Neural progenitor cell (in vitro differentiated cells): ENCODE data around the gene MKI67. TPM values are rescaled to one million over a fixed set of nuclear protein-coding genes. Genes with fewer than 3 reads are reported as not detected.

ENCODE experiments used
- DNase-seq: peaks from one replicate; pipeline ENCODE4 v3.0.0-alpha.2; 2016; ENCODE audit warnings: low spot score
- H2AFZ ChIP-seq: fragments of 200-600 bp; sonication (generic); replicated peaks from 2 replicates; pipeline ENCODE4 v1.6.1; 2016; ENCODE audit warnings: antibody characterized with exemption
- H3F3A ChIP-seq: fragments of 200-600 bp; sonication (generic); 2 replicates; pipeline ENCODE4 v1.6.1; 2016; ENCODE audit warnings: antibody characterized with exemption, low read depth
- H3K27ac ChIP-seq: fragments of 200-600 bp; sonication (generic); 2 replicates; pipeline ENCODE4 v1.5.1; 2016; ENCODE audit warnings: mild to moderate bottlenecking
- H3K27me3 ChIP-seq: fragments of 200-600 bp; sonication (generic); 2 replicates; pipeline ENCODE4 v1.6.1; 2016; ENCODE audit warnings: mild to moderate bottlenecking, moderate library complexity
- H3K36me3 ChIP-seq: fragments of 200-600 bp; sonication (generic); 2 replicates; pipeline ENCODE4 v1.5.1; 2016
- H3K4me1 ChIP-seq: fragments of 200-600 bp; sonication (generic); 2 replicates; pipeline ENCODE4 v1.6.1; 2016; ENCODE audit warnings: mixed run types
- H3K4me2 ChIP-seq: fragments of 200-600 bp; sonication (generic); 2 replicates; pipeline ENCODE4 v1.6.1; 2016
- H3K4me3 ChIP-seq: fragments of 200-600 bp; sonication (generic); 2 replicates; pipeline ENCODE4 v1.5.1; 2016
- H3K79me2 ChIP-seq: fragments of 200-600 bp; sonication (generic); 2 replicates; pipeline ENCODE4 v1.6.1; 2016; ENCODE audit warnings: low read depth
- H3K9ac ChIP-seq: fragments of 200-600 bp; sonication (generic); 2 replicates; pipeline ENCODE4 v1.6.1; 2016
- H3K9me3 ChIP-seq: fragments of 200-600 bp; sonication (generic); 2 replicates; pipeline ENCODE4 v1.5.1; 2016; ENCODE audit warnings: low read depth
- H4K20me1 ChIP-seq: fragments of 200-600 bp; sonication (generic); 2 replicates; pipeline ENCODE4 v1.6.1; 2016; ENCODE audit warnings: low read depth
- H3K27ac Mint-ChIP-seq: 3 replicates; pipeline ENCODE4 v1.8.0; 2021; ENCODE audit warnings: mixed read lengths
- H3K27me3 Mint-ChIP-seq: 2 replicates; pipeline ENCODE4 v1.8.0; 2022; ENCODE audit warnings: low read depth, mild to moderate bottlenecking, inconsistent platforms, moderate library complexity, mixed read lengths; ENCODE audit not compliant: insufficient read depth
- H3K36me3 Mint-ChIP-seq: 3 replicates; pipeline ENCODE4 v1.8.0; 2021; ENCODE audit warnings: mixed read lengths
- H3K4me1 Mint-ChIP-seq: 3 replicates; pipeline ENCODE4 v1.8.0; 2021; ENCODE audit warnings: mixed read lengths
- H3K4me3 Mint-ChIP-seq: 3 replicates; pipeline ENCODE4 v1.8.0; 2021; ENCODE audit warnings: mild to moderate bottlenecking, moderate library complexity, mixed read lengths
- H3K9me3 Mint-ChIP-seq: 3 replicates; pipeline ENCODE4 v1.8.0; 2020; ENCODE audit warnings: mixed read lengths
- EZH2 ChIP-seq: fragments of 200-600 bp; sonication (generic); IDR thresholded peaks from 2 replicates; pipeline ENCODE4 v1.6.1; 2017; ENCODE audit warnings: antibody characterized with exemption, mild to moderate bottlenecking, moderate library complexity
- EZH2phosphoT487 ChIP-seq: fragments of 200-600 bp; sonication (generic); IDR thresholded peaks from 2 replicates; pipeline ENCODE4 v1.6.1; 2017; ENCODE audit warnings: antibody characterized with exemption
- total RNA-seq: library from RNA; depleted of rRNA; stranded (reverse); fragments of >200 nt; gene quantifications from 2 replicates; pipeline ENCODE4 v1.2.3, GENCODE V29; 2015; ENCODE audit warnings: low replicate concordance
- TF ChIP-seq, protein P1 (sequence below): fragments of 200-600 bp; sonication (generic); IDR thresholded peaks from 2 replicates; pipeline ENCODE4 v1.5.1; 2017; ENCODE audit warnings: antibody characterized with exemption, mild to moderate bottlenecking

MKI67 gene
- total RNA-seq, 1 donor from 2014 or later: 65.8 TPM

DNA sequence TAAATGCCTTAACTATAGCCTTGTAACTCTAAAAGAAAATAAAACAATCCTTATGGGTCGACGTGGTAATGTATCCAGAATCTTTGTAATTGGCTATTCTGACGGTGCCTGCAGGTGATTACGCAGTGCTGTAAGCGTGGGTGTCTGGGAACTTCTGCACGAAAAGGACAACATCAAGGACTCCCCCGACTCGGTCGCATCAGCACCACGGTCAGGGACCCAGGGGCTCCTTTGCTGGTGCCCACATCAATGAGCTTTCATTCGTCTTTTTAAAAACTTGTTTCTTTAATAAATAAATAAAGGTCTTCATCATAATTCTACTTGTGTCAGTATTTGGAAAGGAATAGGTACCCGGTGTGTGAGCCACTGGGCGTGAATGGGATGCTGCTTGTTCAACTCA lies 13.2 kb downstream of the MKI67 start:
- Mint-ChIP-seq H3K4me3 (no peak overlapping the region), H3K27me3 (no peaks in the 10 kb centered on the region), H3K36me3 (peaks cover 45% of the 10 kb centered on the region), H3K4me1 (no peaks in the 10 kb centered on the region), H3K27ac (no peak overlapping the region), H3K9me3 (no peaks in the 10 kb centered on the region)
- H3K4me2 ChIP-seq: no peak overlapping the region
- DNase-seq: no peak
- peaks cover 40% of the 10 kb centered on the region for H3K36me3 ChIP-seq
- TF ChIP-seq EZH2 (no peak), EZH2phosphoT487 (no peak)
- TF ChIP-seq, protein P1, sequence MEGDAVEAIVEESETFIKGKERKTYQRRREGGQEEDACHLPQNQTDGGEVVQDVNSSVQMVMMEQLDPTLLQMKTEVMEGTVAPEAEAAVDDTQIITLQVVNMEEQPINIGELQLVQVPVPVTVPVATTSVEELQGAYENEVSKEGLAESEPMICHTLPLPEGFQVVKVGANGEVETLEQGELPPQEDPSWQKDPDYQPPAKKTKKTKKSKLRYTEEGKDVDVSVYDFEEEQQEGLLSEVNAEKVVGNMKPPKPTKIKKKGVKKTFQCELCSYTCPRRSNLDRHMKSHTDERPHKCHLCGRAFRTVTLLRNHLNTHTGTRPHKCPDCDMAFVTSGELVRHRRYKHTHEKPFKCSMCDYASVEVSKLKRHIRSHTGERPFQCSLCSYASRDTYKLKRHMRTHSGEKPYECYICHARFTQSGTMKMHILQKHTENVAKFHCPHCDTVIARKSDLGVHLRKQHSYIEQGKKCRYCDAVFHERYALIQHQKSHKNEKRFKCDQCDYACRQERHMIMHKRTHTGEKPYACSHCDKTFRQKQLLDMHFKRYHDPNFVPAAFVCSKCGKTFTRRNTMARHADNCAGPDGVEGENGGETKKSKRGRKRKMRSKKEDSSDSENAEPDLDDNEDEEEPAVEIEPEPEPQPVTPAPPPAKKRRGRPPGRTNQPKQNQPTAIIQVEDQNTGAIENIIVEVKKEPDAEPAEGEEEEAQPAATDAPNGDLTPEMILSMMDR: no peak
- peaks cover 42% of the 10 kb centered on the region for H4K20me1 ChIP-seq
- H3K4me1 ChIP-seq: no peaks in the 10 kb centered on the region
- no peak overlapping the region for H3K4me3 ChIP-seq
- H3K9ac ChIP-seq: no peak overlapping the region
- H3K79me2 ChIP-seq: no peaks in the 10 kb centered on the region
- H3K27ac ChIP-seq: no peak overlapping the region
- H3K9me3 ChIP-seq: no peaks in the 10 kb centered on the region
- no peaks in the 10 kb centered on the region for H3F3A ChIP-seq
- no peaks in the 10 kb centered on the region for H3K27me3 ChIP-seq
- no peak overlapping the region for H2AFZ ChIP-seq

DNA sequence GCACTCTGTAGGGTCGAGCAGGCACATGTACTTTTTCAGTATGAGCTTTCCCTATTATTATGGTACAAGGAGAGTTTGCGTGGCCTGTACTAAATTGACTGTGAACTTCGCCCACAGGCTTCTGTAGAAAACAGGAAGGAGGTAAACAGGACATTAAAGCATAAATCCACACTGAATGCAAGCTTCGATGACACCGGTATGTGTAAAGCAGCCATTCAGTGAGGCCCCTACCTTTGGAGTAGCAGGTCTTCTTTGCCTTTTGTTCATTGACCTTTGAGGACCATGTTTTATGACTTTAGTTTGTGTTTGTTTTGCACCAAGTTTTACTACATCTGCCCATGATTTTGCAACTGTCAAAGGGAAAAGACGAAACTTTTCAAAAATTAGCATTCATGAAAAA lies 14.5 kb downstream of the MKI67 start:
- Histone ChIP-seq H3K27me3 (no peaks in the 10 kb centered on the region), H3K4me2 (no peak overlapping the region), H3K4me1 (no peaks in the 10 kb centered on the region), H3F3A (no peaks in the 10 kb centered on the region), H2AFZ (no peak overlapping the region), H3K27ac (no peak overlapping the region), H3K36me3 (peaks cover 44% of the 10 kb centered on the region), H3K4me3 (no peak overlapping the region), H3K9ac (no peak overlapping the region), H3K79me2 (no peaks in the 10 kb centered on the region), H3K9me3 (no peaks in the 10 kb centered on the region), H4K20me1 (peaks cover 38% of the 10 kb centered on the region)
- H3K9me3 Mint-ChIP-seq: no peaks in the 10 kb centered on the region
- peaks cover 43% of the 10 kb centered on the region for H3K36me3 Mint-ChIP-seq
- TF ChIP-seq, protein P1: no peak
- TF ChIP-seq EZH2phosphoT487 (no peak), EZH2 (no peak)
- DNase-seq: no peak
- no peak overlapping the region for H3K4me3 Mint-ChIP-seq
- no peaks in the 10 kb centered on the region for H3K4me1 Mint-ChIP-seq
- no peaks in the 10 kb centered on the region for H3K27me3 Mint-ChIP-seq
- H3K27ac Mint-ChIP-seq: no peak overlapping the region

DNA sequence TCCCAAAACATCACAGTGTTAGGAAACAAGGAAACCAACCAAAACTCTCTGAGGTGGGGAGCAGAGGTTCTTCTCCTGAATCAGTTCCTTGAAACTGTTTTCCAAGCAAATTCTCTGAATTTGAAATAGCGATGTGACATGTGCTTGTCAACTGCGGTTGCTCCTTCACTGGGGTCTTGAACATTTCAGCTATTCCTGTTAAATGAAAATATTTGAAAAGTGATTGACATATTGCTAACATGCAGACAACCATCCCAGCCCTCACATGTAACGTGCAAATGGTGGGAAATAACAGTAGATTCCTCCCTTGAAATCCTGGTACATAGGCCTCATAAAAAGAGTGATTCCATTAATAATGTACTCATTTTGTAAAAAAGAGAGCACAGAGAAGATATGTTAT lies 15.9 kb downstream of the MKI67 start:
- Mint-ChIP-seq H3K27me3 (no peaks in the 10 kb centered on the region), H3K9me3 (no peaks in the 10 kb centered on the region), H3K4me3 (no peak overlapping the region), H3K36me3 (peaks cover 33% of the 10 kb centered on the region), H3K4me1 (no peaks in the 10 kb centered on the region), H3K27ac (no peak overlapping the region)
- Histone ChIP-seq H2AFZ (no peak overlapping the region), H3K27me3 (no peaks in the 10 kb centered on the region), H3K4me3 (no peak overlapping the region), H3K9ac (no peak overlapping the region), H3K9me3 (no peaks in the 10 kb centered on the region), H3K4me1 (no peaks in the 10 kb centered on the region), H3K4me2 (no peak overlapping the region), H3K36me3 (peaks cover 48% of the 10 kb centered on the region), H3K79me2 (no peaks in the 10 kb centered on the region), H4K20me1 (peaks cover 38% of the 10 kb centered on the region), H3K27ac (no peak overlapping the region), H3F3A (no peaks in the 10 kb centered on the region)
- no peak for DNase-seq
- no peak for TF ChIP-seq EZH2phosphoT487
- TF ChIP-seq EZH2: no peak
- TF ChIP-seq, protein P1: no peak

DNA sequence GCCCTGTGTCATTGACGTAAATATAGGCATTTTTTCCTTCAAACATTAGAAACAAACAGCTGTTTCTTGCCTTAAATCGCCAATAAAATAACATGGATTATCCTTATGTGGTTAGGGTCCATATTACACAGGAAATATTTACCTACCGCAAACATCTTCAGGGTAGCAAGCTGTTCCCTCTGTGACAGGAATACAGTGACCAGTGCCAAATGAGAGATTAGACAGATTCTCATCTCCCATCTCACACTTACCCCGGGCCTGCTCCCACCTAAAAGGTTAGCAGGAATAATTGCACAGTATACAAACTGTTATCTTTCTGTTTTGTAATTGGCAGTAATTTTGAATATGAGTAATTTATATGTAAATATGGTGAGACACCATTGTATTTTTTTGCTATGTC lies 16.5 kb downstream of the MKI67 start:
- Histone ChIP-seq H3K9me3 (no peaks in the 10 kb centered on the region), H3K79me2 (no peaks in the 10 kb centered on the region), H3K36me3 (peaks cover 42% of the 10 kb centered on the region), H3F3A (no peaks in the 10 kb centered on the region), H2AFZ (no peak overlapping the region), H3K27me3 (no peaks in the 10 kb centered on the region), H4K20me1 (peaks cover 38% of the 10 kb centered on the region), H3K27ac (no peak overlapping the region), H3K4me3 (no peak overlapping the region), H3K4me1 (no peaks in the 10 kb centered on the region), H3K4me2 (no peak overlapping the region), H3K9ac (no peak overlapping the region)
- no peak for TF ChIP-seq EZH2phosphoT487
- TF ChIP-seq, protein P1: no peak
- no peak overlapping the region for H3K27ac Mint-ChIP-seq
- DNase-seq: no peak
- H3K27me3 Mint-ChIP-seq: no peaks in the 10 kb centered on the region
- H3K9me3 Mint-ChIP-seq: no peaks in the 10 kb centered on the region
- no peak overlapping the region for H3K4me3 Mint-ChIP-seq
- peaks cover 33% of the 10 kb centered on the region for H3K36me3 Mint-ChIP-seq
- no peaks in the 10 kb centered on the region for H3K4me1 Mint-ChIP-seq
